Activated CD8-positive, alpha-beta memory T cell treated with anti-CD3 and anti-CD28 coated beads, Interleukin-2, amount 50 U/mL, for 1 hour (primary cell): ENCODE results near the gene ZNF230.
A peak's percentile ranks its signal among the peaks of the same experiment; 100 is the strongest.

Experiments used
- DNase-seq: peaks from one replicate; pipeline ENCODE4 v3.0.0-alpha.2; 2020; ENCODE audit errors: extremely low read depth

ZNF230 gene

DNA sequence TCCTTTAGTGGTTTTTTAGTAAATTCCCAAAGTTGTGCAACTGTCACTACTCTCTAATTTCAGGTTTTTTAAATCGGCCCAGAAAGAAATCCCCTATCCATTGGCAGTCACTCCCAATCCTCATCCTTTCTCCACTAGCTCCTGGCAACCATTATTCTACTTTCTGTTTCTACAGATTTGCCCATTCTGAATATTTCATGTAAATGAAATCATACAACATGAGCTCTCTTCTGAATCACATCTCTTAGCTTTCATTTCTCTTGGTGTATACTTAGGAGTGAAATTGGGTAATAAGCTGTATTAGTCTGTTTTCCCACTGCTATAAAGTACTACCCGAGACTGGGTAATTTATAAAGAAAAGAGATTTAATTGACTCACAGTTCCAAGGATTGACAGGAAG is 39.4 kb downstream of the ZNF230 start:
- DNase-seq: no peak

DNA sequence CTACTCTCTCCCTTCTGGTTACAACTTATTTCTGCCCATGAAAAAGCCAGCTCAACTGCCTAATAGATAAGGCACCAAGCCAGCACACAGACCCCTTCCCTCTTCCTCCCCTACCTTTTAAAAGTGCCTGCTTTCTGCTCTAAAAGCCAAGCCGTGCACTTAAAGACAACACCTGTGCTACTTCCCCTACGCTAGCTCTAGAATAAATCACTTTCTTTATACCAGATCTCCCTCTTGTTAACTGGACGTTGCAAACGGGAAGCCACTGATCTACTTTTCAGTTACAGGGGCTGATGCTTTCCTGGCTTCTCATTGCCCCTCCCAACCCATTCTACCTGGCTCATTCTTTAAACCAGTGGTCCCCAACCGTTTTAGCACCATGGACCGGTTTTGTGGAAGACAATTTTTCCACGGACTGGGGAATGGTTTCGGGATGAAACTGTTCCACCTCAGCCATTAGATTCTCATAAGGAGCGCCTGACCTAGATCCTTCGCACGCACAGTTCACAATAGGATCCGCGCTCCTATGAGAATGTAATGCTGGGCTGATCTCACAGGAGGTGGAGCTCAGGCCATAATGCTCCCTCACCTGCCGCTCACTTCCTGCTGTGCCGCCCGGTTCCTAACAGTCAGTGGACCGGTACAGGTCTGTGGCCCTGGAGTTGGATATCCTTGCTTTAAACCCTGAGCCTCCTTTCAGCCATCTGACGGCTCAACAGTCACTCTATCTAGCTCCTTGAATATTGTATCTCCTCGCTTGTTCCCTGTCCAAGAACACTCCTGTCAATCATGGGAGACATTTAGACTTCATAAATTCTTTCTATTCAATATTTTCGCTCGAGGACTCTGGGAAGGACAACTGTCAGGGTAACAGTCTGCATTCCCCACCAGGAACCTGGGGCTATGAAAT is 48.2 kb downstream of the ZNF230 start:
- no peak for DNase-seq

DNA sequence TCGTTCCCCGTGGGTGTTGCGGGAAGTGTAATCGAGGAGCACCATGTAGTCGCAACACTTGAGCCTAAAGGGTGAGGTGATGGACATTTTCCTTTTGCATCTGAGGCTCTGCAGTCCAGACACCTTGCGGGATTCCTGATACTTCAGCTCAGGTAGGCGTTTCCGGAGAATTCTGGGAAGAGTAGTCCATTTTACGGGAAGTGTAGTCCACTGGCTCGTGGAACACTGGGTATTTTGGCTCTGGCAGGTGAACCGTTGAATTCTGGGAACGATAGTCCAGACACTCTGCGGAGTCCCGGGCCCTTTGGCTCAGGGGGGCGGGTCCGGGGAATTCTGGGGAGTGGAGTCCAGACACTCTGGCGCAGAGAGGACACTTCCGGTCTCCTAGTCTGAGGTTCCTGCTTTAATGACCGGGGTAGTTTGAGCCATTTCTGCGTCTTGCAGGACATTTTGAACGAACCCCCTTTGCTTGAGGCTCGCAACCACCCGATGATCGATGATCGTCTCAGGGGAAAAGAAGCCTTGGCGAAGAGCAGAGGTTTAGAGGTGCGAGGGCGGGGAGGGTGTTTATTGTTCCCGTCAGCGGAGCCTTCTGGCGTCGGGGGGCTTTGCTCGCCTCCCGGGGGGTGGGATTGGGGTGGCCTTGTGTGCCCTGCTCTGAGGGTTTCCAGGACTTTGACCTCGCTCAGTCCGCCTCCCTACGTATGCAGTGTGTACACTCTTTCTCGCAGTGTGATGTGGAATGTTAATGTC is 49.1 kb downstream of the ZNF230 start, which contains the start of gene ZNF223:
ZNF223 (plus strand) TSS at position 387 of the 753 bp plus-strand sequence. CDS start 3,141 bp downstream, outside the sequence.
- peak; percentile 24 for DNase-seq

DNA sequence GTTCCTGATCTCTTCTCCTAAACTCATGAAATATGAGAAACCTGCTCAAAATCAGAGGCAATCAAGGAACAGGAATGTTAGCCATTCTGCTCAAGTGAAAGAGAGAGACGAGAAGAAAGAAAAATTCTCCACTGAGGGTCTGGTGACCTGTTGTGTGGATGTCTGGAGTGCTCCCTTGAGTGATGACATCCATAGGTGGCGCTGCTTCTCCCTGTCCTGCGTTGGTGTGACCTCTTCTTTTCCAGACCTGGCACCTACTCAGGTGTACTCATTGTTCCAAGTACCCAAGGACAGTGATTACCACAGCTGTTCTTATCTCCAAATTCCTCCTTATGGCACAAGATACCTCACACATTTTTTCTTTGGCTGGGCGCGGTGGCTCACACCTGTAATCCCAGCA is 53.1 kb downstream of the ZNF230 start:
- DNase-seq: no peak

DNA sequence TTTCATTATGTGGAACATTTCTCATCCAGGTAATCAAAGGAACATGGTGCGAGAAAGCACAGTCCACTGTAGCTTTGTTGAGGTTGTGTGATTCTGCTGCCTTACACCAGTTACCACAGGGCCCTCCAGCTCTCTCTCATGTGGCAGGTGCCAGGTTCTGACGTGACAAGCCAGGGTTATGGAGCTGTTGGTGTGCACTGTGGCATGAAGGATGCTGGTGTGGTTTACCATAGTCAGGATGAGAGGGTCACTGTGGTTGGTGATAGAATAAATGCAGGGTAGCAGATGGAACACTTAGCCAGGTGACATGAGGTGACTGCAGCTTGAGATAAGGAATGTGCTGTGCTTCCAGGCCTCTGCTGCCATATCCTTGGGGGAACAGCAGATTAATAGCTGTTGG is 56.5 kb downstream of the ZNF230 start:
- DNase-seq: no peak

DNA sequence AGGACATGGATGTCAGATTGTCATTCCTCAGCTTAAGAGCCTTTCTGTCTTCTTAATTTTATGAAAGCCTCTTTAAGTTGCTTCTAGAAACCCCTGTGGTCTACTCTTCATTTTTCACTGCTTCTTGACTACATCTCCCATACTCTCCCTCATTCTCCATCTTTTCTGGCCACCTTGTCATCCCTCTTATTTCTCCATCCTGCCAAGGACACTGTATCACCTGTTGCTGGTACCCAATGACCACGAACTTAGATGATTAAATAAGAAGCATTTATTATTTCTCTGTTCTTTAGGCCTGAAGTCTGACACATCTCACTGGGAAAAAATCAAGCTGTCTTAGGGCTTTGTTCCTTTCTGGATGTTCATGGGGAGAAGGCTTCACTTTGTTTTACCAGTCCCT is 58.3 kb downstream of the ZNF230 start:
- DNase-seq: no peak
